Keratinocyte (primary cell): Measurements from ENCODE around the gene CUTC. TPM values are rescaled to one million over a fixed set of nuclear protein-coding genes. Genes with fewer than 3 reads are reported as not detected.
"Not testable (repeated sequence)": the region's sequence is repeated elsewhere in the genome, so short reads cannot be mapped to it uniquely, and the experiment has no call there.

Experiments
- DNase-seq: peaks from one replicate; pipeline ENCODE4 v3.0.0-alpha.2; 2011; ENCODE audit warnings: low read depth, missing footprints, low spot score
- FAIRE-seq: peaks from 2 replicates; lab custom pipeline; 2011; peaks lifted over from hg19 to GRCh38; lab: Jason Lieb, UNC
- H2AFZ ChIP-seq: 2 replicates; pipeline ENCODE4 v1.6.0; 2012; ENCODE audit warnings: low read length, control low read depth, inconsistent platforms; ENCODE audit not compliant: control insufficient read depth
- H3K27ac ChIP-seq: 2 replicates; pipeline ENCODE4 v1.5.1; 2011; ENCODE audit warnings: low read length; ENCODE audit not compliant: control insufficient read depth, insufficient read depth
- H3K27me3 ChIP-seq: 3 replicates; pipeline ENCODE4 v1.6.0; 2011; ENCODE audit warnings: low read length; ENCODE audit not compliant: control insufficient read depth, insufficient read depth; ENCODE audit errors: extremely low read depth
- H3K36me3 ChIP-seq, 2 experiments: 2 replicates in 1 of 2; 3 replicates in 1 of 2; pipeline ENCODE4 v1.5.1; 2011; ENCODE audit warnings: low read length in 2 of 2, mild to moderate bottlenecking in 1 of 2; ENCODE audit not compliant: control insufficient read depth in 2 of 2, insufficient read depth in 2 of 2; ENCODE audit errors: extremely low read depth in 1 of 2
- H3K4me1 ChIP-seq: 3 replicates; pipeline ENCODE4 v1.5.1; 2011; ENCODE audit warnings: low read length; ENCODE audit not compliant: control insufficient read depth, insufficient read depth; ENCODE audit errors: extremely low read depth
- H3K4me2 ChIP-seq: 3 replicates; pipeline ENCODE4 v1.6.0; 2011; ENCODE audit warnings: low read depth, low read length; ENCODE audit not compliant: control insufficient read depth, insufficient read depth; ENCODE audit errors: extremely low read depth
- H3K4me3 ChIP-seq, 3 experiments: fragments of 200-600 bp in 1 of 3; sonication (generic) in 1 of 3; 2 replicates in 2 of 3; 3 replicates in 1 of 3; pipeline ENCODE4 v1.5.1; 2011 to 2016; ENCODE audit warnings: low read length in 3 of 3, mild to moderate bottlenecking in 3 of 3, control low read depth in 2 of 3, inconsistent platforms in 1 of 3, low read depth in 1 of 3, mixed read lengths in 1 of 3, mixed run types in 1 of 3, moderate library complexity in 1 of 3; ENCODE audit not compliant: control insufficient read depth in 2 of 3, insufficient read depth in 2 of 3; ENCODE audit errors: extremely low read depth in 1 of 3
- H3K79me2 ChIP-seq: 2 replicates; pipeline ENCODE4 v1.6.0; 2012; ENCODE audit warnings: low read length; ENCODE audit not compliant: control insufficient read depth, insufficient read depth
- H3K9ac ChIP-seq: 3 replicates; pipeline ENCODE4 v1.6.0; 2011; ENCODE audit warnings: low read length; ENCODE audit not compliant: control insufficient read depth, insufficient read depth; ENCODE audit errors: extremely low read depth
- H3K9me1 ChIP-seq: 3 replicates; pipeline ENCODE4 v1.6.0; 2011; ENCODE audit warnings: low read length; ENCODE audit not compliant: control insufficient read depth, insufficient read depth; ENCODE audit errors: extremely low read depth
- H3K9me3 ChIP-seq: 2 replicates; pipeline ENCODE4 v1.5.1; 2012; ENCODE audit warnings: low read depth, low read length; ENCODE audit not compliant: control insufficient read depth
- H4K20me1 ChIP-seq: 3 replicates; pipeline ENCODE4 v1.6.0; 2011; ENCODE audit warnings: low read length; ENCODE audit not compliant: control insufficient read depth, insufficient read depth; ENCODE audit errors: extremely low read depth
- CTCF ChIP-seq, 3 experiments: IDR thresholded peaks in 1 of 3; conservative IDR thresholded peaks in 1 of 3; optimal IDR thresholded peaks in 1 of 3; 2 replicates in 2 of 3; 3 replicates in 1 of 3; pipeline versions ENCODE3 to v1.5.1; 2011; ENCODE audit warnings: low read length in 3 of 3, mild to moderate bottlenecking in 3 of 3, moderate library complexity in 2 of 3, control low read depth in 1 of 3, inconsistent platforms in 1 of 3; ENCODE audit not compliant: insufficient read depth in 2 of 3; ENCODE audit errors: extremely low read depth in 1 of 3
- EZH2 ChIP-seq: IDR thresholded peaks from one replicate; pipeline ENCODE4 v1.6.1; 2012; ENCODE audit warnings: inconsistent platforms, mild to moderate bottlenecking, low read length, moderate library complexity
- dilution Hi-C: fragments of 300-500 bp; cut with MboI; formaldehyde crosslinking; loops from one replicate; pipeline ENCODE4 v1.7.0; 2020; ENCODE audit warnings: low sequenced_read_pairs; ENCODE audit not compliant: extremely low pct_ligation_motif_present
- polyA plus RNA-seq, 5 experiments: library from polyadenylated mRNA; depleted of rRNA in 3 of 5; stranded (reverse) in 3 of 5; stranded (forward) in 1 of 5; unstranded in 1 of 5; fragments of >200 nt; gene quantifications; 1 replicate in 1 of 5; 2 replicates in 3 of 5; 3 replicates in 1 of 5; pipeline versions ENCODE4 v1.2.1 to v1.2.3, GENCODE V29; 2011 to 2012; ENCODE audit warnings: missing spikeins in 2 of 5, low read depth in 1 of 5, low replicate concordance in 1 of 5

The CUTC gene
- polyA plus RNA-seq, 1 donor (not counting 4 experiments of a cell fraction or from before 2014, with no cell fraction given): 29.5 TPM

GRCh38 chr10:99743841-99744240 lies 11.8 kb downstream of the CUTC start:
- Histone ChIP-seq H4K20me1 (no peaks in the 10 kb centered on the region), H3K36me3 (peaks cover 12 to 27% of the 10 kb centered on the region in 2 experiments), H2AFZ (no peak overlapping the region), H3K79me2 (peaks cover 3% of the 10 kb centered on the region), H3K9me1 (no peaks in the 10 kb centered on the region), H3K27me3 (no peaks in the 10 kb centered on the region), H3K9me3 (no peaks in the 10 kb centered on the region), H3K27ac (no peak overlapping the region), H3K4me2 (no peak overlapping the region), H3K4me3 (no peak overlapping the region), H3K9ac (no peak overlapping the region), H3K4me1 (no peaks in the 10 kb centered on the region)
- DNase-seq (no peak), FAIRE-seq (no peak)
- TF ChIP-seq EZH2 (no peak), CTCF (optimal IDR thresholded peaks at IDR 0.05 in 1 of 3, IDR thresholded peaks at IDR 0.05 in 1 of 3, conservative IDR thresholded peaks at IDR 0.05 in 1 of 3; ENCODE audit: extremely low read depth in 1 of 3, insufficient read depth in 2 of 3, low read length in 3 of 3) (no peak)
- dilution Hi-C loops: no loop called here

GRCh38 chr10:99746166-99746565 lies 14.1 kb downstream of the CUTC start:
- H3K27me3 ChIP-seq, H3K9ac ChIP-seq, H3K4me2 ChIP-seq, FAIRE-seq, H3K4me3 ChIP-seq, H3K4me1 ChIP-seq, H3K9me1 ChIP-seq, H4K20me1 ChIP-seq, H3K9me3 ChIP-seq, DNase-seq, H3K27ac ChIP-seq, dilution Hi-C loops, H2AFZ ChIP-seq, H3K79me2 ChIP-seq: not testable (repeated sequence)
- peaks cover 11 to 16% of the 10 kb centered on the region in 2 experiments for H3K36me3 ChIP-seq

- dilution Hi-C loops: no loop called here
- Histone ChIP-seq H3K4me2 (no peak overlapping the region), H3K9me3 (no peaks in the 10 kb centered on the region), H3K9me1 (no peaks in the 10 kb centered on the region), H3K36me3 (peaks cover 7 to 15% of the 10 kb centered on the region in 2 experiments), H3K27me3 (no peaks in the 10 kb centered on the region), H3K9ac (no peak overlapping the region), H4K20me1 (no peaks in the 10 kb centered on the region), H3K27ac (no peak overlapping the region), H3K4me3 (no peak overlapping the region), H2AFZ (no peak overlapping the region), H3K4me1 (no peaks in the 10 kb centered on the region), H3K79me2 (no peaks in the 10 kb centered on the region)
- DNase-seq: no peak
- no peak for FAIRE-seq
- TF ChIP-seq EZH2 (no peak), CTCF (optimal IDR thresholded peaks at IDR 0.05 in 1 of 3, IDR thresholded peaks at IDR 0.05 in 1 of 3, conservative IDR thresholded peaks at IDR 0.05 in 1 of 3; ENCODE audit: extremely low read depth in 1 of 3, insufficient read depth in 2 of 3, low read length in 3 of 3) (no peak)
Observed at GRCh38 chr10:99748823-99749451, 16.9 kb downstream of the CUTC start.
